CD4-positive, alpha-beta T cell treated with Interleukin-17A for 4 hours (primary cell): ENCODE results near the gene ABLIM3.

Experiments
- DNase-seq: peaks from one replicate; pipeline ENCODE4 v3.0.0-alpha.2; 2020; ENCODE audit warnings: mixed read lengths

Gene ABLIM3

GRCh38 chr5:149284501-149284900, 143.2 kb downstream of the ABLIM3 start:
- no peak for DNase-seq

GRCh38 chr5:149285153-149285552, 143.9 kb downstream of the ABLIM3 start:
- no peak for DNase-seq

- no peak for DNase-seq
Observed at GRCh38 chr5:149288436-149288835, 147.1 kb downstream of the ABLIM3 start.

- DNase-seq = no peak
Observed at GRCh38 chr5:149289301-149289700, 148.0 kb downstream of the ABLIM3 start.

- peak; percentile 27 for DNase-seq
Observed at GRCh38 chr5:149294872-149295829, 153.9 kb downstream of the ABLIM3 start.

GRCh38 chr5:149297340-149298025, 156.2 kb downstream of the ABLIM3 start:
- DNase-seq = no peak

GRCh38 chr5:149298163-149298562, 156.9 kb downstream of the ABLIM3 start:
- DNase-seq = peak; percentile 12

GRCh38 chr5:149298842-149299404, 157.6 kb downstream of the ABLIM3 start:
- DNase-seq = peak; percentile 9

GRCh38 chr5:149299451-149300054, 158.3 kb downstream of the ABLIM3 start:
- no peak for DNase-seq

GRCh38 chr5:149300441-149300840, 159.1 kb downstream of the ABLIM3 start:
- no peak for DNase-seq

GRCh38 chr5:149301049-149301743, 159.9 kb downstream of the ABLIM3 start:
- no peak for DNase-seq

GRCh38 chr5:149301744-149302380, 160.6 kb downstream of the ABLIM3 start:
- no peak for DNase-seq

GRCh38 chr5:149302641-149303040, 161.3 kb downstream of the ABLIM3 start:
- DNase-seq = no peak

GRCh38 chr5:149303210-149303609, 161.9 kb downstream of the ABLIM3 start:
- no peak for DNase-seq

- no peak for DNase-seq
Observed at GRCh38 chr5:149304195-149305078, 163.1 kb downstream of the ABLIM3 start.

- no peak for DNase-seq
Observed at GRCh38 chr5:149309354-149309753, 168.1 kb downstream of the ABLIM3 start.
